Bronchial smooth muscle cell (primary cell): ENCODE measurements around the gene ST8SIA5. TPM values are rescaled to one million over a fixed set of nuclear protein-coding genes. Genes with fewer than 3 reads are reported as not detected.

Experiments
- total RNA-seq: library from RNA; depleted of rRNA; stranded (reverse); fragments of >200 nt; gene quantifications from 2 replicates; pipeline ENCODE4 v1.2.1, GENCODE V29; 2014

ST8SIA5 gene, protein sequence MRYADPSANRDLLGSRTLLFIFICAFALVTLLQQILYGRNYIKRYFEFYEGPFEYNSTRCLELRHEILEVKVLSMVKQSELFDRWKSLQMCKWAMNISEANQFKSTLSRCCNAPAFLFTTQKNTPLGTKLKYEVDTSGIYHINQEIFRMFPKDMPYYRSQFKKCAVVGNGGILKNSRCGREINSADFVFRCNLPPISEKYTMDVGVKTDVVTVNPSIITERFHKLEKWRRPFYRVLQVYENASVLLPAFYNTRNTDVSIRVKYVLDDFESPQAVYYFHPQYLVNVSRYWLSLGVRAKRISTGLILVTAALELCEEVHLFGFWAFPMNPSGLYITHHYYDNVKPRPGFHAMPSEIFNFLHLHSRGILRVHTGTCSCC
- total RNA-seq: 0.16 TPM in 1 of 2 replicates, not detected in the other

DNA sequence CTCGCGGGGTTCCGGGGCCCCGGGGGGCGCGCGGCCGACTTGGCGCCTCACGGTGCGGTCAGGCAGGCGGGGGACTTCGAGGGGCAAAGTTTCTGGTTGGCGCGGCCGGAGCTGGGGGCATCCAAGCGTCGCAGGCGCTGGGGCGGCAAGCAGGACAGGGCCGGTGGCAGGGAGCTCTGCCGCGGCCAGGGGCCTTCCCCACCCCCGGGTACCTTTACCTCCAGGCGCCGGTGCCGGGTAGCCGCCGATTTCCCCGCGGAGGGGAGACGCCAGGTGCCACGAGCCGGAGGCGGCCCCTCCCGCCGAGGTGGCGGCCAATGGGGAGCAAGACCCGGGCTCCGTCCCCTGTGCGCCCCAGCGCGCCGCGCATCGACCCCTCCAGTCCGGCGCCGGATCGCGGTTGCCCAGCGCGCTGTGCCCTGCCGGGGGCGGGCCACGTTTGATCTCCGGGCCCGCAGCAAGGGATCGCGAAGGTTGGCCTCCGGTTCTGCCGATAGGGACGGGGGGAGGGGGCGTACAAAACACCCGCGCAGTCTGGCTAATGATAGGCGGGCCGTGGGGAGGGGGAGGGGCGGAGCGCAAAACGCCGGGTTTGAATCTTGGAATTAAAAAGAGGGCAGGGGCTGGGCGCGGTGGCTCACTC lies at the start of gene ST8SIA5:
Gene ST8SIA5 (minus strand): TSS at position 495 of the 643 bp plus-strand sequence. CDS start 545 bp downstream, outside the sequence.

DNA sequence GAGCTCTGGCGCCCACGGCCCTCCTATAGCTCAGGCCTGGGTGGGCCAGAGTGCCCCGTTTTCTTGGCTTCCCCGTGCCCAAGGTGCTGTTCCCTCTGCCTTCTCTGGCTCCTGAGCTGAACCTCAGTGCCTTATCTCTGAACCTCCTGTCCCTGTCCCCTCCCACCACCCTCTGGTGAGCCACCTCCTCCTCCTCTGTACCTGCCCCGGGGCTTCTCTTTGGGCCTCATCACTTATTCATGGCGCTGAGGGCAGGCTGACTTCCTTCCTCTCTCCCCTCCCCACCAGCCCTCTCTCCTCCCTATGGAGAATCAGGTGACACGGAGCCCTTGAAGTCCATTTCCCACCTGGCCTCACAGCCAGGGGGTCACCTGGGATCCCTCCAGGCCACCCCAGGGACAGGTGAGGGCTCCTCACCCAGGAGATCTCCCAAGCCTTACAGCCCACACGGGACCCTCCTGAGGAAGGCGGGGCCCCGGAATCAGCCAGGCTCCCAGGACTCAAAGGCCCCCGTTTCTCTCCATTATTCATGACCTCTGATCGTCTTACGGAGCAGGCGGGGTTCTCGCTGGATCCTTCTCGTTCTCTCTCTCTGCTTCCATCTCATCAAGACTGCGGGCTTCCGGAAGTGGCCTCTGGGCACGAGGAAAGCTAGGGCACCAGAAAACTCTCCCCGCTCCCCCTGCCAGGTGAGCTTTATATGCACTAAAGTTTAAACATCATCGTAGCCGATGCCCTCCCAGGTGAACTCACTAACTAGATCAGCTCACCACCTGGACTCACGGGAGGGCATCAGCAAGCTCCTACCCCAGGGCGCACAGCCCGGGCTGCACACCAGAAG lies 99.5 kb downstream of the ST8SIA5 start, which contains the start of gene LOXHD1:
Gene LOXHD1 (minus strand): TSS at position 106 of the 841 bp plus-strand sequence. CDS start 187 bp downstream, outside the sequence.

Other genes with a start within 250 kb of the ST8SIA5 start
- not detected in 2 replicates for gene LOXHD1, start 99.8 kb downstream of the ST8SIA5 start, total RNA-seq
- gene PIAS2, start 160.5 kb upstream of the ST8SIA5 start, total RNA-seq: 10.6 and 17.7 TPM in 2 replicates
- gene KATNAL2, start 160.5 kb upstream of the ST8SIA5 start, total RNA-seq: 3.8 and 9.5 TPM in 2 replicates